Mesenchymal stem cell (in vitro differentiated cells and primary cell): ENCODE data around the gene POLR1D. TPM values are rescaled to one million over a fixed set of nuclear protein-coding genes. Genes with fewer than 3 reads are reported as not detected.

Experiments
- DNase-seq: peaks from one replicate; pipeline ENCODE4 v3.0.0-alpha.2; 2013
- H2AFZ ChIP-seq: one replicate; pipeline ENCODE4 v1.6.1; 2013; ENCODE audit warnings: low read depth, mild to moderate bottlenecking, control low read depth, inconsistent platforms, low read length, moderate library complexity
- H2AK5ac ChIP-seq: 2 replicates; pipeline ENCODE4 v1.6.1; 2013; ENCODE audit warnings: low read length, moderate library complexity, mild to moderate bottlenecking, inconsistent platforms; ENCODE audit not compliant: severe bottlenecking
- H2BK120ac ChIP-seq: one replicate; pipeline ENCODE4 v1.6.1; 2013; ENCODE audit warnings: low read depth, mild to moderate bottlenecking, inconsistent platforms, low read length, moderate library complexity
- H2BK12ac ChIP-seq, 2 experiments: one replicate each; pipeline ENCODE4 v1.6.1; 2013; ENCODE audit warnings: inconsistent platforms in 2 of 2, low read length in 2 of 2, mild to moderate bottlenecking in 2 of 2, moderate library complexity in 2 of 2, control low read depth in 1 of 2
- H2BK15ac ChIP-seq: one replicate; pipeline ENCODE4 v1.6.1; 2013; ENCODE audit warnings: mild to moderate bottlenecking, low read depth, inconsistent platforms; ENCODE audit not compliant: poor library complexity, severe bottlenecking
- H2BK5ac ChIP-seq: 2 replicates; pipeline ENCODE4 v1.6.1; 2013; ENCODE audit warnings: low read depth, mild to moderate bottlenecking, low read length, control low read depth, inconsistent platforms; ENCODE audit not compliant: poor library complexity, severe bottlenecking
- H3K14ac ChIP-seq, 2 experiments: one replicate each; pipeline ENCODE4 v1.6.1; 2013; ENCODE audit warnings: inconsistent platforms in 2 of 2, low read length in 2 of 2, control low read depth in 1 of 2, mild to moderate bottlenecking in 1 of 2, moderate library complexity in 1 of 2
- H3K18ac ChIP-seq, 2 experiments: one replicate each; pipeline ENCODE4 v1.6.1; 2013; ENCODE audit warnings: inconsistent platforms in 2 of 2, low read length in 2 of 2, control low read depth in 1 of 2, low read depth in 1 of 2, mild to moderate bottlenecking in 1 of 2
- H3K23ac ChIP-seq, 2 experiments: one replicate each; pipeline ENCODE4 v1.6.1; 2013; ENCODE audit warnings: inconsistent platforms in 2 of 2, low read length in 2 of 2, mild to moderate bottlenecking in 2 of 2, moderate library complexity in 2 of 2, control low read depth in 1 of 2
- H3K27ac ChIP-seq: 2 replicates; pipeline ENCODE4 v1.5.1; 2013; ENCODE audit warnings: mild to moderate bottlenecking, moderate library complexity, low read length, control low read depth, inconsistent platforms; ENCODE audit not compliant: poor library complexity, severe bottlenecking
- H3K27me3 ChIP-seq, 2 experiments: 2 replicates each; pipeline versions ENCODE4 v1.6.1 to v1.7.0; 2013; ENCODE audit warnings: low read length in 2 of 2, mild to moderate bottlenecking in 2 of 2, moderate library complexity in 2 of 2, control low read depth in 1 of 2, inconsistent platforms in 1 of 2; ENCODE audit not compliant: control insufficient read depth in 1 of 2, insufficient read depth in 1 of 2
- H3K36me3 ChIP-seq, 2 experiments: 2 replicates each; pipeline versions ENCODE4 v1.6.1 to v1.7.0; 2013; ENCODE audit warnings: low read length in 2 of 2, control low read depth in 1 of 2, inconsistent platforms in 1 of 2, low read depth in 1 of 2, mild to moderate bottlenecking in 1 of 2; ENCODE audit not compliant: insufficient read depth in 2 of 2, control insufficient read depth in 1 of 2
- H3K4ac ChIP-seq, 2 experiments: one replicate each; pipeline ENCODE4 v1.6.1; 2013; ENCODE audit warnings: inconsistent platforms in 2 of 2, low read length in 2 of 2, mild to moderate bottlenecking in 2 of 2, moderate library complexity in 2 of 2, control low read depth in 1 of 2, low read depth in 1 of 2
- H3K4me1 ChIP-seq: 2 replicates; pipeline ENCODE4 v1.6.1; 2013; ENCODE audit warnings: low read depth, low read length, control low read depth; ENCODE audit not compliant: control insufficient read depth, insufficient read depth
- H3K4me2 ChIP-seq: 2 replicates; pipeline ENCODE4 v1.6.1; 2013; ENCODE audit warnings: low read length, mild to moderate bottlenecking, inconsistent platforms; ENCODE audit not compliant: poor library complexity, severe bottlenecking
- H3K4me3 ChIP-seq, 2 experiments: 2 replicates each; pipeline versions ENCODE4 v1.5.1 to v1.7.0; 2013; ENCODE audit warnings: low read length in 2 of 2, mild to moderate bottlenecking in 2 of 2, control low read depth in 1 of 2, low read depth in 1 of 2; ENCODE audit not compliant: insufficient read depth in 1 of 2
- H3K79me1 ChIP-seq: replicated peaks from 2 replicates; pipeline ENCODE4 v1.6.1; 2013; ENCODE audit warnings: mild to moderate bottlenecking, control low read depth, low read length, inconsistent platforms; ENCODE audit not compliant: poor library complexity, severe bottlenecking
- H3K9ac ChIP-seq: 2 replicates; pipeline ENCODE4 v1.7.0; 2013; ENCODE audit warnings: mild to moderate bottlenecking, low read length, moderate library complexity
- H3K9me3 ChIP-seq: 2 replicates; pipeline ENCODE4 v1.7.0; 2013; ENCODE audit warnings: mild to moderate bottlenecking, low read length; ENCODE audit not compliant: control insufficient read depth
- H4K8ac ChIP-seq: one replicate; pipeline ENCODE4 v1.6.1; 2013; ENCODE audit warnings: inconsistent platforms, mild to moderate bottlenecking, low read length, moderate library complexity
- H4K91ac ChIP-seq: one replicate; pipeline ENCODE4 v1.6.1; 2013; ENCODE audit warnings: mild to moderate bottlenecking, low read length, inconsistent platforms
- WGBS: methylation state at CpG from one replicate; pipeline ENCODE4 v1.1.7; 2013; ENCODE audit warnings: mixed read lengths; 5-methylcytosine and 5-hydroxymethylcytosine counted together
- polyA plus RNA-seq, 2 experiments: library from polyadenylated mRNA; stranded (reverse); fragments of 200-250 nt; gene quantifications; one replicate each; pipeline ENCODE4 v1.2.3, GENCODE V29; 2013

The POLR1D gene
- polyA plus RNA-seq (2013, experiment 1 of 2), result 215 TPM
- 218 TPM for polyA plus RNA-seq (2013, experiment 2 of 2)

- Histone ChIP-seq H3K36me3 (peaks cover 0 to 31% of the 10 kb centered on the region in 2 experiments), H4K8ac (peak within 1 kb of the TSS; percentile 94), H3K4me3 (peak within 1 kb of the TSS; percentile 94 to 98), H2BK5ac (peak within 1 kb of the TSS; percentile 3), H2BK15ac (peak within 1 kb of the TSS; percentile 87), H3K14ac (peak within 1 kb of the TSS in 1 of 2 experiments; percentile 95), H3K79me1 (peaks cover 26% of the 10 kb centered on the region), H4K91ac (peak within 1 kb of the TSS; percentile 68), H2AK5ac (no peak within 1 kb of the TSS), H3K4ac (peak within 1 kb of the TSS; percentile 88 to 96), H3K23ac (peak within 1 kb of the TSS in 1 of 2 experiments; percentile 60), H3K4me1 (peaks cover 4% of the 10 kb centered on the region), H2AFZ (peak within 1 kb of the TSS; percentile 90), H3K9ac (peak within 1 kb of the TSS; percentile 92), H3K27ac (peak within 1 kb of the TSS; percentile 85), H3K9me3 (no peaks in the 10 kb centered on the region), H2BK12ac (peak within 1 kb of the TSS in 1 of 2 experiments; percentile 79), H3K18ac (peak within 1 kb of the TSS; percentile 54 to 93), H3K27me3 (no peaks in the 10 kb centered on the region), H2BK120ac (peak within 1 kb of the TSS; percentile 61), H3K4me2 (peak within 1 kb of the TSS; percentile 96)
- WGBS, result under 1% methylated on average over 61 of the region's 71 CpGs
- DNase-seq, result peak; percentile 76
These were observed at the start of gene POLR1D for GRCh38 chr13:27621366-27622101. Gene POLR1D (plus strand): TSS chr13:27621892. CDS start chr13:27621984, 92 bp downstream.

GRCh38 chr13:27572234-27572901 is 49.3 kb upstream of the POLR1D start:
- H3K4me2 ChIP-seq, result no peak overlapping the region
- H3K9me3 ChIP-seq, result no peaks in the 10 kb centered on the region
- no peak overlapping the region for H3K23ac ChIP-seq
- H4K91ac ChIP-seq, result no peak overlapping the region
- H3K27me3 ChIP-seq, result no peaks in the 10 kb centered on the region
- DNase-seq, result no peak
- no peak overlapping the region for H2BK15ac ChIP-seq
- peaks cover 3% of the 10 kb centered on the region for H3K4me1 ChIP-seq
- no peak overlapping the region for H3K14ac ChIP-seq
- H3K18ac ChIP-seq, result no peak overlapping the region
- H4K8ac ChIP-seq, result no peak overlapping the region
- H2AFZ ChIP-seq, result no peak overlapping the region
- H2BK12ac ChIP-seq, result no peak overlapping the region
- H3K79me1 ChIP-seq, result peaks cover 9% of the 10 kb centered on the region
- H3K4ac ChIP-seq, result no peak overlapping the region
- H2BK5ac ChIP-seq, result no peak overlapping the region
- H3K27ac ChIP-seq, result no peak overlapping the region
- no peak overlapping the region for H3K4me3 ChIP-seq
- H3K9ac ChIP-seq, result no peak overlapping the region
- no peak overlapping the region for H2BK120ac ChIP-seq
- peaks cover 3 to 6% of the 10 kb centered on the region in 2 experiments for H3K36me3 ChIP-seq
- no peak overlapping the region for H2AK5ac ChIP-seq

- H3K27ac ChIP-seq, result peak overlapping the region; percentile 49
These were observed 48.4 kb upstream of the POLR1D start for GRCh38 chr13:27573265-27573664.

GRCh38 chr13:27574661-27575060 is 47.0 kb upstream of the POLR1D start:
- Histone ChIP-seq H2BK15ac (no peak overlapping the region), H3K14ac (no peak overlapping the region), H3K4ac (no peak overlapping the region), H3K9me3 (no peaks in the 10 kb centered on the region), H2BK12ac (no peak overlapping the region), H3K27me3 (no peaks in the 10 kb centered on the region), H2AK5ac (no peak overlapping the region), H3K9ac (no peak overlapping the region), H3K4me1 (peaks cover 7% of the 10 kb centered on the region), H3K4me2 (no peak overlapping the region), H3K18ac (no peak overlapping the region), H3K79me1 (peaks cover 11% of the 10 kb centered on the region), H3K27ac (no peak overlapping the region), H2BK5ac (no peak overlapping the region), H4K91ac (no peak overlapping the region), H3K36me3 (no peaks in the 10 kb centered on the region), H2AFZ (no peak overlapping the region), H2BK120ac (no peak overlapping the region), H3K23ac (no peak overlapping the region), H3K4me3 (no peak overlapping the region), H4K8ac (no peak overlapping the region)
- no CpG with 5 or more reads among the region's 1 CpG for WGBS
- no peak for DNase-seq

More at GRCh38 chr13:27573265-27573664, 48.4 kb upstream of the POLR1D start:
- Histone ChIP-seq H2AFZ (no peak overlapping the region), H3K4ac (no peak overlapping the region), H3K4me2 (no peak overlapping the region), H2AK5ac (no peak overlapping the region), H3K4me3 (no peak overlapping the region), H3K27me3 (no peaks in the 10 kb centered on the region), H3K14ac (no peak overlapping the region), H3K36me3 (peaks cover 3% of the 10 kb centered on the region in 2 experiments), H4K8ac (no peak overlapping the region), H4K91ac (no peak overlapping the region), H2BK5ac (no peak overlapping the region), H3K18ac (no peak overlapping the region), H3K9me3 (no peaks in the 10 kb centered on the region), H2BK12ac (no peak overlapping the region), H3K23ac (no peak overlapping the region), H2BK15ac (no peak overlapping the region), H3K4me1 (peaks cover 3% of the 10 kb centered on the region), H2BK120ac (no peak overlapping the region), H3K79me1 (peaks cover 11% of the 10 kb centered on the region), H3K9ac (no peak overlapping the region)
- 0% methylated on average over 1 of the region's 2 CpGs for WGBS
- DNase-seq, result peak; percentile 79
